Measurements from ENCODE around the gene IQGAP2. TPM values are rescaled to one million over a fixed set of nuclear protein-coding genes. Genes with fewer than 3 reads are reported as not detected.

IQGAP2 gene
- total RNA-seq, 2 experiments from 2014 or later, result 37.7 to 39.1 TPM

GRCh38 chr5:76388791-76389512 is 14.1 kb upstream of the IQGAP2 start:
- no peaks in the 10 kb centered on the region for H3K27me3 Mint-ChIP-seq
- H3K27ac Mint-ChIP-seq, result no peak overlapping the region
- DNase-seq, result no peak
- POLR2A ChIA-PET, result interaction anchor here (0.6 to 2.9 kb wide), 2 partner anchors 14 to 85 kb away, joined by 3 to 16 read pairs; partner anchors contain the start of gene IQGAP2
- CTCF ChIA-PET, result interaction anchor here (0.9 to 1.4 kb wide), 3 partner anchors 17 to 237 kb away, joined by 3 to 4 read pairs (median 3); no protein-coding TSS in a partner anchor
- intact Hi-C loops (cut with micrococcal nuclease), result no loop called here
- H3K36me3 Mint-ChIP-seq (ENCODE audit: low read depth), result no peaks in the 10 kb centered on the region
- H3K9me3 Mint-ChIP-seq, result no peaks in the 10 kb centered on the region
- ATAC-seq, result no peak
- H3K4me1 Mint-ChIP-seq (ENCODE audit: low read depth), result peaks cover 48% of the 10 kb centered on the region
- TF ChIP-seq CTCF (IDR thresholded peaks at IDR 0.05), result no peak
- H3K4me3 Mint-ChIP-seq, result no peak overlapping the region

- Mint-ChIP-seq H3K36me3 (ENCODE audit: low read depth) (no peaks in the 10 kb centered on the region), H3K27me3 (no peaks in the 10 kb centered on the region), H3K27ac (no peak overlapping the region), H3K4me3 (no peak overlapping the region), H3K4me1 (ENCODE audit: low read depth) (peaks cover 48% of the 10 kb centered on the region), H3K9me3 (no peaks in the 10 kb centered on the region)
- intact Hi-C loops (cut with micrococcal nuclease), result no loop called here
- ChIA-PET POLR2A (interaction anchor here (2.9 kb wide), 1 partner anchor 13 kb away, joined by 16 read pairs; the partner anchor contains the start of gene IQGAP2), CTCF (interaction anchor here (1.0 to 1.4 kb wide), 3 partner anchors 16 to 88 kb away, joined by 3 to 4 read pairs (median 3); no protein-coding TSS in a partner anchor)
- no peak for TF ChIP-seq CTCF (IDR thresholded peaks at IDR 0.05)
- ATAC-seq (no peak), DNase-seq (no peak)
Measured at GRCh38 chr5:76389513-76390154, 13.5 kb upstream of the IQGAP2 start.

- H3K4me1 Mint-ChIP-seq (ENCODE audit: low read depth), result peaks cover 42% of the 10 kb centered on the region
- no peaks in the 10 kb centered on the region for H3K9me3 Mint-ChIP-seq
- DNase-seq, result peak; percentile 20
- intact Hi-C loops (cut with micrococcal nuclease), result no loop called here
- no peaks in the 10 kb centered on the region for H3K36me3 Mint-ChIP-seq (ENCODE audit: low read depth)
- ChIA-PET CTCF (interaction anchor here (1.4 kb wide), 1 partner anchor 85 kb away, joined by 3 read pairs; no protein-coding TSS in a partner anchor), POLR2A (interaction anchor here (0.9 kb wide), 1 partner anchor 11 kb away, joined by 4 read pairs; no protein-coding TSS in a partner anchor)
- peak overlapping the region; percentile 60 for H3K27ac Mint-ChIP-seq
- no peak for TF ChIP-seq CTCF (IDR thresholded peaks at IDR 0.05)
- no peaks in the 10 kb centered on the region for H3K27me3 Mint-ChIP-seq
- no peak overlapping the region for H3K4me3 Mint-ChIP-seq
- ATAC-seq, result no peak
Measured at GRCh38 chr5:76391014-76391413, 12.1 kb upstream of the IQGAP2 start.

- H3K4me1 Mint-ChIP-seq (ENCODE audit: low read depth), result peaks cover 42% of the 10 kb centered on the region
- peak overlapping the region; percentile 8 for H3K4me3 Mint-ChIP-seq
- intact Hi-C loops (cut with micrococcal nuclease), result no loop called here
- H3K36me3 Mint-ChIP-seq (ENCODE audit: low read depth), result no peaks in the 10 kb centered on the region
- ATAC-seq, result peak; percentile 80
- DNase-seq, result peak; percentile 32
- POLR2A ChIA-PET, result interaction anchor here (1.1 to 1.3 kb wide), 2 partner anchors 9 to 14 kb away, joined by 3 read pairs; no protein-coding TSS in a partner anchor
- peak overlapping the region; percentile 78 for H3K27ac Mint-ChIP-seq
- no peaks in the 10 kb centered on the region for H3K27me3 Mint-ChIP-seq
- CTCF ChIA-PET, result interaction anchor here (0.5 to 1.8 kb wide), 4 partner anchors 9 to 190 kb away, joined by 3 to 5 read pairs (median 4); no protein-coding TSS in a partner anchor
- H3K9me3 Mint-ChIP-seq, result no peaks in the 10 kb centered on the region
- no peak for TF ChIP-seq CTCF (IDR thresholded peaks at IDR 0.05)
Measured at GRCh38 chr5:76393035-76393680, 9.9 kb upstream of the IQGAP2 start.
